Ovary (tissue), 3 donors: ENCODE results near the gene ITPR3.

ENCODE experiments used
- POLR2A ChIP-seq: fragments of 450-650 bp; IDR thresholded peaks from one replicate; pipeline ENCODE4 v1.6.1; 2017; ENCODE audit warnings: antibody characterized with exemption, mild to moderate bottlenecking, moderate library complexity
- TF ChIP-seq, protein P1 (sequence below), 3 donors: fragments of 450-650 bp in 2 of 3; fragments of 200-600 bp in 1 of 3; IDR thresholded peaks; one replicate each; pipeline versions ENCODE4 v1.5.1 to v1.8.0; 2016 to 2022; ENCODE audit warnings: antibody characterized with exemption in 3 of 3, mild to moderate bottlenecking in 1 of 3
- donor health status: DM: no; HTN: no; CAD: no.

DNA sequence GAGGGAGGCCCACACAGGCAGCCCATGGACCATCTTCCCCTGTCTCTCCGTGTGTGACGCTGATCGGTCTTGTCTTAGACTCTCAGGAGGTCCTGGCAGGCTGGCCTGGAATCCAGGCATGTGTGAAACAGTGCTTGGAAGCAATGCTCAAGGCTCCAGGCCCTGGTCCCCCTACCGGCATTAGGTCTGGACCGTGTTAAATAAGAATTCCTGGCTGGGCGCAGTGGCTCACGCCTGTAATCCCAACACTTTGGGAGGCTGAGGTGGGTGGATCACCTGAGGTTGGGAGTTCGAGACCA, 112.5 kb downstream of the ITPR3 start:
- TF ChIP-seq, protein P1, sequence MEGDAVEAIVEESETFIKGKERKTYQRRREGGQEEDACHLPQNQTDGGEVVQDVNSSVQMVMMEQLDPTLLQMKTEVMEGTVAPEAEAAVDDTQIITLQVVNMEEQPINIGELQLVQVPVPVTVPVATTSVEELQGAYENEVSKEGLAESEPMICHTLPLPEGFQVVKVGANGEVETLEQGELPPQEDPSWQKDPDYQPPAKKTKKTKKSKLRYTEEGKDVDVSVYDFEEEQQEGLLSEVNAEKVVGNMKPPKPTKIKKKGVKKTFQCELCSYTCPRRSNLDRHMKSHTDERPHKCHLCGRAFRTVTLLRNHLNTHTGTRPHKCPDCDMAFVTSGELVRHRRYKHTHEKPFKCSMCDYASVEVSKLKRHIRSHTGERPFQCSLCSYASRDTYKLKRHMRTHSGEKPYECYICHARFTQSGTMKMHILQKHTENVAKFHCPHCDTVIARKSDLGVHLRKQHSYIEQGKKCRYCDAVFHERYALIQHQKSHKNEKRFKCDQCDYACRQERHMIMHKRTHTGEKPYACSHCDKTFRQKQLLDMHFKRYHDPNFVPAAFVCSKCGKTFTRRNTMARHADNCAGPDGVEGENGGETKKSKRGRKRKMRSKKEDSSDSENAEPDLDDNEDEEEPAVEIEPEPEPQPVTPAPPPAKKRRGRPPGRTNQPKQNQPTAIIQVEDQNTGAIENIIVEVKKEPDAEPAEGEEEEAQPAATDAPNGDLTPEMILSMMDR (IDR thresholded peaks at IDR 0.05), result no peak
- TF ChIP-seq POLR2A, result no peak
